Lower leg skin (tissue), 3 donors: ENCODE results near the gene CDH23.

Source experiments
- POLR2A ChIP-seq, 2 donors: fragments of 450-650 bp; IDR thresholded peaks; one replicate each; pipeline ENCODE4 v1.6.1; 2016 to 2017; ENCODE audit warnings: antibody characterized with exemption in 2 of 2, mild to moderate bottlenecking in 1 of 2, moderate library complexity in 1 of 2
- TF ChIP-seq, protein P1 (sequence below), 3 donors: fragments of 450-650 bp; IDR thresholded peaks; one replicate each; pipeline ENCODE4 v1.5.1; 2016; ENCODE audit warnings: antibody characterized with exemption in 3 of 3, mild to moderate bottlenecking in 3 of 3, moderate library complexity in 2 of 3

DNA sequence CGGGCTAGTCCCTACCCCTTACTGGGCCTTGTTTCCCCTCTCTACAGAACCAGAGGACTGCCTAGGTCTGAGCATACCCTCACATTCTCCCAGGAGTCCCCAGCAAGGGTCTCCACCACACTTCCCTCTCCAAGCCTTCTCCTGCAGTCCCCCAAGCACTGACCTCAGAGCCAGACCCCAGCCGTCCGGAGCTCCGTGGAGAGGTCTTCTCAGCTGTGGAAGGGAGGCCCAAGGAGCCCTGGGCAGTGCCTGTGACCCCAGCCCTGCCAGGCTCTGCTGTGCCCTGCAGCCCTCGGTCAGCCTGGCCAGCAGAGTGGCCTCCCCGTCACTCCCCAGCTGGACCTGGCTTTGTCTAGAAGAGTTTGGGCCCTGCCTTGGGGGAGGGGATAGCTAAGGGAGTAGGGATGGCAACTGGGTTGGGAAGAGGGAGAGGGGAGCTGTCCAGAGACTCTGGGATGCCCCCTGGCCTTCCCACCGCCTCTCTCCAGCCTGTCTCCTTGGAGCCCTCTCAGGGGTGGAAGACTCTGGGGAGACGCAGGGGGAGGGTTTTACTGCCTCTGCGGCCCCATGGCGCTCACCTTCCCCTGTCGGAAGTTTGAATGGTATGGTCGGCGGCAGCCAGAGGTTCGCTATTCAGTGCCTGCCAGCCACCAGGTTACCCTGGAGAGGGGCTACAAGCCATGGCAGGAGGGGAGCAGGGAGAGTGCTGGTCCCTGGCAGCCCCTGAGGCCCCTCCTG lies 322.9 kb downstream of the CDH23 start, which contains the start of gene C10orf105:
- TF ChIP-seq POLR2A (IDR thresholded peaks at IDR 0.05), result no peak
- TF ChIP-seq, protein P1, sequence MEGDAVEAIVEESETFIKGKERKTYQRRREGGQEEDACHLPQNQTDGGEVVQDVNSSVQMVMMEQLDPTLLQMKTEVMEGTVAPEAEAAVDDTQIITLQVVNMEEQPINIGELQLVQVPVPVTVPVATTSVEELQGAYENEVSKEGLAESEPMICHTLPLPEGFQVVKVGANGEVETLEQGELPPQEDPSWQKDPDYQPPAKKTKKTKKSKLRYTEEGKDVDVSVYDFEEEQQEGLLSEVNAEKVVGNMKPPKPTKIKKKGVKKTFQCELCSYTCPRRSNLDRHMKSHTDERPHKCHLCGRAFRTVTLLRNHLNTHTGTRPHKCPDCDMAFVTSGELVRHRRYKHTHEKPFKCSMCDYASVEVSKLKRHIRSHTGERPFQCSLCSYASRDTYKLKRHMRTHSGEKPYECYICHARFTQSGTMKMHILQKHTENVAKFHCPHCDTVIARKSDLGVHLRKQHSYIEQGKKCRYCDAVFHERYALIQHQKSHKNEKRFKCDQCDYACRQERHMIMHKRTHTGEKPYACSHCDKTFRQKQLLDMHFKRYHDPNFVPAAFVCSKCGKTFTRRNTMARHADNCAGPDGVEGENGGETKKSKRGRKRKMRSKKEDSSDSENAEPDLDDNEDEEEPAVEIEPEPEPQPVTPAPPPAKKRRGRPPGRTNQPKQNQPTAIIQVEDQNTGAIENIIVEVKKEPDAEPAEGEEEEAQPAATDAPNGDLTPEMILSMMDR (IDR thresholded peaks at IDR 0.05), result no peak
